Kidney (tissue), 14 donors: ENCODE measurements around the gene ANKRD23. TPM values are rescaled to one million over a fixed set of nuclear protein-coding genes. Genes with fewer than 3 reads are reported as not detected.

Source experiments
- DNase-seq, 5 donors: peaks; one replicate each; pipeline ENCODE4 v3.0.0-alpha.2; 2013 to 2020
- FAIRE-seq: peaks from 2 replicates; lab custom pipeline; 2012; peaks lifted over from hg19 to GRCh38; lab: Jason Lieb, UNC
- H3K27ac ChIP-seq, 2 donors: one replicate each; pipeline ENCODE4 v1.7.0; 2013; ENCODE audit warnings: low read depth in 2 of 2, low read length in 2 of 2, inconsistent platforms in 1 of 2
- H3K27me3 ChIP-seq: one replicate; pipeline ENCODE4 v1.7.1; 2013; ENCODE audit warnings: low read length, inconsistent platforms; ENCODE audit not compliant: control insufficient read depth, insufficient read depth
- H3K36me3 ChIP-seq, 3 donors: one replicate each; pipeline versions ENCODE4 v1.7.0 to v1.7.1; 2013; ENCODE audit warnings: low read length in 3 of 3, control low read depth in 1 of 3, inconsistent platforms in 1 of 3; ENCODE audit not compliant: insufficient read depth in 3 of 3, control insufficient read depth in 2 of 3
- H3K4me1 ChIP-seq, 3 donors: one replicate each; pipeline versions ENCODE4 v1.7.0 to v1.7.1; 2013; ENCODE audit warnings: low read length in 3 of 3, inconsistent platforms in 1 of 3, low read depth in 1 of 3; ENCODE audit not compliant: control insufficient read depth in 2 of 3, insufficient read depth in 2 of 3
- H3K4me3 ChIP-seq, 3 donors: one replicate each; pipeline versions ENCODE4 v1.7.0 to v1.8.1; 2013; ENCODE audit warnings: low read length in 3 of 3, control low read depth in 1 of 3, inconsistent platforms in 1 of 3
- H3K9ac ChIP-seq, 3 donors: one replicate each; pipeline versions ENCODE4 v1.7.0 to v1.7.1; 2013; ENCODE audit warnings: low read length in 3 of 3, control low read depth in 1 of 3, inconsistent platforms in 1 of 3
- H3K9me3 ChIP-seq, 3 donors: one replicate each; pipeline versions ENCODE4 v1.7.0 to v1.7.1; 2013; ENCODE audit warnings: low read length in 3 of 3, control low read depth in 1 of 3, inconsistent platforms in 1 of 3; ENCODE audit not compliant: control insufficient read depth in 2 of 3, insufficient read depth in 1 of 3
- intact Hi-C: fragments of 100-400 bp; cut with DNase I; formaldehyde crosslinking; loops from one replicate; pipeline ENCODE4 v1.11.1; 2022
- polyA plus RNA-seq: library from polyadenylated mRNA; stranded (reverse); fragments of 350-450 nt; fragmentation: Illumina TruSeq; extraction: RNeasy Lipid Tissue Mini Kit (QIAGEN cat#74804); gene quantifications from one replicate; pipeline ENCODE4 v1.2.3, GENCODE V29; 2014; ENCODE audit warnings: low read depth, low replicate concordance; ENCODE audit not compliant: insufficient read depth
- total RNA-seq: library from RNA; stranded (reverse); fragmentation: NEBNext Ultra II Directional; extraction: Animal tissue kit (Norgen Biotek cat#: 25700); gene quantifications from one replicate; pipeline ENCODE4 v1.2.1, GENCODE V29; 2021
- TF ChIP-seq, protein P1 (sequence below): IDR thresholded peaks from 3 replicates; pipeline ENCODE4 v1.5.1; 2012; ENCODE audit warnings: mild to moderate bottlenecking, moderate library complexity, borderline replicate concordance; ENCODE audit not compliant: insufficient read depth; ENCODE audit errors: extremely low read depth
- donor health status: control.
- donor health status: control.
- donor health status: control.
- donor health status: control.
- donor health status: control.
- donor health status: DM: yes; HTN: yes; CAD: no.
- donor health status: Normal renal cell carcinoma (clear cell type).

ANKRD23 gene
- total and polyA plus RNA-seq, 2 donors from 2014 or later, result 1.6 to 4.0 TPM

DNA sequence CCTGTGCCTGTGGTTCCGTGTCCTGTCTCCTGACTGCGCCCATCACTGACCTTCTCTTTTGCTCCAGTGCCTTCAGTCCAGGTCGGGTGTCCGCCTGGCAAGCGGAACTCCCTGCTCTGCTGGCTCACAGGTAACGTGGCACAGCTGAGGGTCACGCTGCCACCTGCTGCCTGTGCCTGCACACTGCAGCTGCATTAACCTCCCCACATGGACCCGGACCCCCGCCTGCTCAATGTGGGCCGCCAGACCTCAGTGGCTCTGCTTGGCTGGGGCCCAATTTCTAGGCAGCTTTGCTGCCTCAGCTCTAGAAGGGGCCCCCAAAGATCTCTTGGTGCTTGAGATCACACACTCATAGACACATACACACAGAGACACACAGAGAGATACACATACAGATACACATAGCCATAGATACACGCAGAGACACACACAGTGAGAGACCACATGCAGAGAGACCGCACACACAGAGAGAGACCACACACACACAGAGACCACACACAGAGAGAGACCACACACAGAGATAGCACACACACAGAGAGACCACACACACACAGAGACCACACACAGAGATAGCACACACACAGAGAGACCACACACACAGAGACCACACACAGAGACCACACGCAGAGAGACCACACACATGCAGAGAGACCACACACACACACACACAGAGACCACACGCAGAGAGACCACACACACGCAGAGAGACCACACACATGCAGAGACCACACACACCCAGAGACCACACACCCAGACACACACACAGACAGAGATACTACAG lies 42.6 kb downstream of the ANKRD23 start:
- intact Hi-C loops, result no loop called here
- H3K27ac ChIP-seq, result no peak overlapping the region

GRCh38 chr2:96800061-96801004 lies 43.5 kb downstream of the ANKRD23 start:
- TF ChIP-seq, protein P1, sequence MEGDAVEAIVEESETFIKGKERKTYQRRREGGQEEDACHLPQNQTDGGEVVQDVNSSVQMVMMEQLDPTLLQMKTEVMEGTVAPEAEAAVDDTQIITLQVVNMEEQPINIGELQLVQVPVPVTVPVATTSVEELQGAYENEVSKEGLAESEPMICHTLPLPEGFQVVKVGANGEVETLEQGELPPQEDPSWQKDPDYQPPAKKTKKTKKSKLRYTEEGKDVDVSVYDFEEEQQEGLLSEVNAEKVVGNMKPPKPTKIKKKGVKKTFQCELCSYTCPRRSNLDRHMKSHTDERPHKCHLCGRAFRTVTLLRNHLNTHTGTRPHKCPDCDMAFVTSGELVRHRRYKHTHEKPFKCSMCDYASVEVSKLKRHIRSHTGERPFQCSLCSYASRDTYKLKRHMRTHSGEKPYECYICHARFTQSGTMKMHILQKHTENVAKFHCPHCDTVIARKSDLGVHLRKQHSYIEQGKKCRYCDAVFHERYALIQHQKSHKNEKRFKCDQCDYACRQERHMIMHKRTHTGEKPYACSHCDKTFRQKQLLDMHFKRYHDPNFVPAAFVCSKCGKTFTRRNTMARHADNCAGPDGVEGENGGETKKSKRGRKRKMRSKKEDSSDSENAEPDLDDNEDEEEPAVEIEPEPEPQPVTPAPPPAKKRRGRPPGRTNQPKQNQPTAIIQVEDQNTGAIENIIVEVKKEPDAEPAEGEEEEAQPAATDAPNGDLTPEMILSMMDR, result no peak
- H3K36me3 ChIP-seq, result peaks cover 5 to 9% (median 5%) of the 10 kb centered on the region in 3 donors
- H3K4me1 ChIP-seq, result peaks cover 0 to 4% (median 0%) of the 10 kb centered on the region in 3 donors
- FAIRE-seq, result no peak
- DNase-seq, result peak in 3 of 5 donors; percentile 27 to 63 (median 47)
- H3K4me3 ChIP-seq, result no peak overlapping the region
- H3K9ac ChIP-seq, result no peak overlapping the region
- no peak overlapping the region for H3K27ac ChIP-seq
- intact Hi-C loops, result no loop called here
- no peaks in the 10 kb centered on the region for H3K27me3 ChIP-seq
- H3K9me3 ChIP-seq, result no peaks in the 10 kb centered on the region

More for the DNA sequence above, 42.6 kb downstream of the ANKRD23 start:
- H3K27me3 ChIP-seq, result no peaks in the 10 kb centered on the region
- no peak for FAIRE-seq
- TF ChIP-seq, protein P1, result peak; percentile 95
- no peak overlapping the region for H3K9ac ChIP-seq
- peak overlapping the region in 1 of 3 donors; percentile 11 for H3K4me3 ChIP-seq
- peak; percentile 82 to 89 (median 85) for DNase-seq
- H3K9me3 ChIP-seq, result no peaks in the 10 kb centered on the region
- peaks cover 0 to 4% (median 0%) of the 10 kb centered on the region in 3 donors for H3K4me1 ChIP-seq
- peaks cover 5 to 9% (median 5%) of the 10 kb centered on the region in 3 donors for H3K36me3 ChIP-seq

DNA sequence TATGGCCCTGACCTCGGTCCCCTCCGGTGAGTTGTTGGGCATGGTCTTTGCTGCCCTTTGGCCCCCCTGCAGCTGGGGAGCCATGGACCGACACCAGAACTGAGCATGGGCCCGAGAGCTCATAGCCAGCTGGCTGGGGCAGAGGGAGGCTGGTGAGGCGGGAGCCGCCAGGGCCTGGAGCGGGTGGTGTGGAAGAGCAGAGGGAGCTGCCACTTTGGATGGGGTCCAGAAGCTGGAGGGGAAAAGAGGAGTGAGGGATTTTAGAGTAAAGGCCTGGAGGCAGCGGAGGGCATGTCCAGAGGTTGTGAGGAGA lies 44.2 kb downstream of the ANKRD23 start:
- H3K4me1 ChIP-seq, result peaks cover 0 to 4% (median 0%) of the 10 kb centered on the region in 3 donors
- H3K9me3 ChIP-seq, result no peaks in the 10 kb centered on the region
- intact Hi-C loops, result no loop called here
- no peaks in the 10 kb centered on the region for H3K27me3 ChIP-seq
- H3K4me3 ChIP-seq, result no peak overlapping the region
- peaks cover 5 to 9% (median 5%) of the 10 kb centered on the region in 3 donors for H3K36me3 ChIP-seq
- FAIRE-seq, result no peak
- DNase-seq, result peak in 1 of 5 donors; percentile 63
- no peak overlapping the region for H3K27ac ChIP-seq
- H3K9ac ChIP-seq, result no peak overlapping the region
- TF ChIP-seq, protein P1, result no peak
